ENCODE data around the gene GKN1.
A peak's percentile ranks its signal among the peaks of the same experiment; 100 is the strongest.

GKN1 gene, protein sequence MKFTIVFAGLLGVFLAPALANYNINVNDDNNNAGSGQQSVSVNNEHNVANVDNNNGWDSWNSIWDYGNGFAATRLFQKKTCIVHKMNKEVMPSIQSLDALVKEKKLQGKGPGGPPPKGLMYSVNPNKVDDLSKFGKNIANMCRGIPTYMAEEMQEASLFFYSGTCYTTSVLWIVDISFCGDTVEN

DNA sequence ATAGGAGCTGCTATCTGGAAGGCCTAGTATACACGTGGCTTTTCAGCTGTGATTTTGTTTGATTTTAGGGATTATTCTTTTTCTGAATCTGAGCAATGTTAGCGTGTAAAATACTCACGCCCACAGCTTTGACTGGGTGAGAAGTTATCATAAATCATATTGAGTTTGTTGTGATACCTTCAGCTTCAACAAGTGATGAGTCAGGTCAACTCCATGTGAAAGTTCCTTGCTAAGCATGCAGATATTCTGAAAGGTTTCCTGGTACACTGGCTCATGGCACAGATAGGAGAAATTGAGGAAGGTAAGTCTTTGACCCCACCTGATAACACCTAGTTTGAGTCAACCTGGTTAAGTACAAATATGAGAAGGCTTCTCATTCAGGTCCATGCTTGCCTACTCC lies at the start of gene GKN1:
Gene GKN1, plus strand, starts transcription at position 386 of the 400 bp plus-strand sequence. CDS start 42 bp downstream, outside the sequence.
- peak in 1 of 2 donors; percentile 13 for DNase-seq (ENCODE audit: low read depth in 2 of 2)
- no peak within 1 kb of the TSS for H3K4me3 ChIP-seq (replicated peaks in 1 of 2; ENCODE audit: low read depth in 2 of 2, low read length in 2 of 2)
- TF ChIP-seq, protein P1, sequence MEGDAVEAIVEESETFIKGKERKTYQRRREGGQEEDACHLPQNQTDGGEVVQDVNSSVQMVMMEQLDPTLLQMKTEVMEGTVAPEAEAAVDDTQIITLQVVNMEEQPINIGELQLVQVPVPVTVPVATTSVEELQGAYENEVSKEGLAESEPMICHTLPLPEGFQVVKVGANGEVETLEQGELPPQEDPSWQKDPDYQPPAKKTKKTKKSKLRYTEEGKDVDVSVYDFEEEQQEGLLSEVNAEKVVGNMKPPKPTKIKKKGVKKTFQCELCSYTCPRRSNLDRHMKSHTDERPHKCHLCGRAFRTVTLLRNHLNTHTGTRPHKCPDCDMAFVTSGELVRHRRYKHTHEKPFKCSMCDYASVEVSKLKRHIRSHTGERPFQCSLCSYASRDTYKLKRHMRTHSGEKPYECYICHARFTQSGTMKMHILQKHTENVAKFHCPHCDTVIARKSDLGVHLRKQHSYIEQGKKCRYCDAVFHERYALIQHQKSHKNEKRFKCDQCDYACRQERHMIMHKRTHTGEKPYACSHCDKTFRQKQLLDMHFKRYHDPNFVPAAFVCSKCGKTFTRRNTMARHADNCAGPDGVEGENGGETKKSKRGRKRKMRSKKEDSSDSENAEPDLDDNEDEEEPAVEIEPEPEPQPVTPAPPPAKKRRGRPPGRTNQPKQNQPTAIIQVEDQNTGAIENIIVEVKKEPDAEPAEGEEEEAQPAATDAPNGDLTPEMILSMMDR (IDR thresholded peaks at IDR 0.05; ENCODE audit: low read depth, low read length), result no peak

DNA sequence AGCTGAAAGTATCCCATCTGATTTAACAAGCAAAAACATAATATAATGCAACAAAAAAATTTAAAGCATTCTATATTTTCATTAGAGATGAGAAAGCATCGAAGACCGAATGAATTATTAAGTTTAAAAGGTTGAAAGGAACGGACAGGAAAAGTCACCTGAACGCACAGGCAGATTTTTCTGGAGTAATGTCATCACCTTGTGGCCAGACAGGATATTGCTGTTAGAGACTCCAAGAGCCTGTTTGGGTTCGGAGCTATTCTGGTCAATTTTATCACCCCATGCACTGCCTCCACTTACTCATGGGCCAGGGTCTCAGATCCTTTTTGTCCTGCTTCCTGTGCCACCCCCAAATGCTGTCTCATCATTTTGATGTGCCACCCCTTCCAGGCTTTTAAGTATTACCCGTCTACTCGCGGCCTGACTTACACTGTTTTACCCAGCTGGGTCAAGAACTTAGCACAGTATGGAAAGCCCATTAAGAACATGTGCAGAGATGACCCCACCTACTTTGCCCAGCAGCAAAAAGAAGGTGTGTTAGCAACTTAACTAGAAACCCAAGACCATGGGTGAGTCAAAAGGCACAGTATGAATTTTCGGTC lies 49.0 kb upstream of the GKN1 start:
- TF ChIP-seq, protein P1 (IDR thresholded peaks at IDR 0.05; ENCODE audit: low read depth, low read length), result peak; percentile 92
- H3K4me3 ChIP-seq (replicated peaks in 1 of 2; ENCODE audit: low read depth in 2 of 2, low read length in 2 of 2), result no peak overlapping the region
- peak; percentile 65 to 75 for DNase-seq (ENCODE audit: low read depth in 2 of 2)

DNA sequence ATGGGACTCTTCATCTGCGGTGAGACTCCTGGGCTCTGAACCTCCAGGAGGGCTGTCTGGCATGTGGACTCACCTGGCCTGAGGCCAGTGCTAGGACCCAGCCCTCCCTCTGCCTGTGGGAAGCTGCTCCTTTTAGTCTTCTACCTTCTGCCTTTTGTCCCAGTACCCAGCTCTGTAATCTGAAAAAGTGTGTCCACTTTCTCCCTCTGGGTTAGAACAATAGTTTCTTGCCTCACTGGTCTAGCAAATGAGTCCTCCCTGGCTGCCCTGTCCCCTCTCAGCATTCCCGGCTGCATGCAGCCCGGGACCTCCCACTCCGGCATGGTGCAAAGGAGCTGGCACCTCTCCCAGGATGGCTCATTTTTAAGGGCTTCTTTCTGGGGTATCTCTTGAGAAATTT lies 47.6 kb upstream of the GKN1 start:
- TF ChIP-seq, protein P1 (IDR thresholded peaks at IDR 0.05; ENCODE audit: low read depth, low read length), result no peak
- no peak overlapping the region for H3K4me3 ChIP-seq (replicated peaks in 1 of 2; ENCODE audit: low read depth in 2 of 2, low read length in 2 of 2)
- DNase-seq (ENCODE audit: low read depth in 2 of 2), result no peak

DNA sequence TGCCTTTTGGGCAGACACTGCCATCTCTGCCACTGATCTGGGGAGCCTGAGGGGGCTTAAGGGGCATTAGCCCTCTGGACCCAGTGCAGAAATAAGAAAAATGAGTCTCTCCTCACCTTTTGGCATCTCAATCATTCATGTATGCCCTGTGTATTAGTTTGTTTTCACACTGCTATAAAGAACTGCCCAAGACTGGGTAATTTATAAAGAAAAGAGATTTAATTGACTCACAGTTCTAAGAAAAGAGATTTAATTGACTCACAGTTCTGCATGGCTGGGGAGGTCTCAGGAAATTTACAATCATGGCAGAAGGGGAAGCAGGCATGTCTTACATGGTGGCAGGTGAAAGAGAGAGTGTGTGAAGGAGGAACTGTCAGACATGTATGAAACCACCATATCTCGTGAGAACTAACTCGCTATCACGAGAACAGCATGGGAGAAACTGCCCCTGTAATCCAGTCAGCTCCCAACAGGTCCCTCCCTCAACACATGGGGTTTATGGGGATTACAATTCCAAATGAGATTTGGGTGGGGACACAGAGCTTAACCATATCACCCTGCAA lies 43.2 kb upstream of the GKN1 start:
- no peak for DNase-seq (ENCODE audit: low read depth in 2 of 2)
- TF ChIP-seq, protein P1 (IDR thresholded peaks at IDR 0.05; ENCODE audit: low read depth, low read length), result no peak
- H3K4me3 ChIP-seq (replicated peaks in 1 of 2; ENCODE audit: low read depth in 2 of 2, low read length in 2 of 2), result no peak overlapping the region

DNA sequence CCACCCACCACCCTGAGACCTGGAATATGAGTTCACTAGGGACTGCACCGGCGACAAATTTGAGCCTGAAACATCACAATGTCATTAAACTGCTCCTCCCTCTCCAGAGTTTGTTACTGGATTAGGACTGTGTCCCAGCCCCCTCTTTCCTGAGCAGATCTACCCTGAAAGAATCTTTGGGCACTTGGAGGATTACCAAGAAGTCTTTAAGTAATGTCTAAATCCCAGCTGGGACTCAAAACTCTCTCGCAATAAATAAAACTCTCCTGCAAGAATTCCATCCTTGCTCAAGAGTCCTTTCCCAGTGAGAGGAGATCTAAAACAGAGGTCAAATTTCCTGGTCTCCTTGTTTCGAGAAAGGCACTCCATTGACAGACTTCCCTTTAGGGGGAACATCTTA lies 42.6 kb upstream of the GKN1 start:
- no peak overlapping the region for H3K4me3 ChIP-seq (replicated peaks in 1 of 2; ENCODE audit: low read depth in 2 of 2, low read length in 2 of 2)
- peak; percentile 49 to 73 for DNase-seq (ENCODE audit: low read depth in 2 of 2)
- TF ChIP-seq, protein P1 (IDR thresholded peaks at IDR 0.05; ENCODE audit: low read depth, low read length), result no peak

DNA sequence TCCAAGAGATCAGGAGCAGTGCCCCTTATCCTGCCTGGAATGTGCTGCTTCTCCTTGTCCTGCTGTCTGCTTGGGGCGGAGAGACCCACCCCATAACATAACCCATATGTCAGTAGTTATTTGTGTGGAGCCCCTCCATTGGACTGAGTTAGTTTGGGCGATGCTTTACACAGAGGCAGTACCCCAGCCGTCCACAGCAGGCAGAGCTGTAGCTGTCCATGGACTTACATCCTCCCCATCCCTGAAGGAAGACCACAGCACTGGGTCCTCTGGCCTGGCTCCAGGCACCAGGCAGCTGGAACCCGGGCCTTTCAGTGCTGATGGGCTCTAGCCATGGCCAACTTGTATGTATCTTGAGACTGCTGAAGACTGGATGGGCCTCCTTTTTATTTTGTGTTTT lies 42.0 kb upstream of the GKN1 start:
- H3K4me3 ChIP-seq (replicated peaks in 1 of 2; ENCODE audit: low read depth in 2 of 2, low read length in 2 of 2), result no peak overlapping the region
- TF ChIP-seq, protein P1 (IDR thresholded peaks at IDR 0.05; ENCODE audit: low read depth, low read length), result no peak
- no peak for DNase-seq (ENCODE audit: low read depth in 2 of 2)
